GM12878 (cell line): ENCODE measurements around the gene ASAH2B. TPM values are rescaled to one million over a fixed set of nuclear protein-coding genes. Genes with fewer than 3 reads are reported as not detected.

Source experiments
- ATAC-seq: fragments of 200-7000 bp; cut with Tn5 transposase; 3 replicates; pipeline ENCODE4 v1.9.1; 2020; ENCODE audit warnings: mild to moderate bottlenecking, moderate library complexity
- BruUV-seq: library from RNA; stranded (reverse); fragments of 400-500 nt; replicated peaks from 2 replicates; lab custom pipeline; 2021; lab: Mats Ljungman, UMichigan
- CTCF ChIA-PET: fragments of 300-600 bp; sonication (Branson Sonifier 250); formaldehyde crosslinking; extraction: SDS; loops from one replicate; lab custom pipeline; 2021; ENCODE audit warnings: inconsistent platforms; lab: Yijun Ruan, JAX
- POLR2A ChIA-PET: fragments of 350-600 bp; formaldehyde crosslinking; extraction: SDS; loops from one replicate; lab custom pipeline; 2021; ENCODE audit warnings: inconsistent platforms; lab: Charles Lee
- RAD21 ChIA-PET: fragments of 300-600 bp; sonication (Branson Sonifier 250); formaldehyde crosslinking; loops from one replicate; lab custom pipeline; 2023; ENCODE audit warnings: antibody characterized with exemption; ENCODE audit not compliant: unreplicated experiment; lab: Charles Lee
- SMC1A ChIA-PET: fragments of 300-600 bp; sonication (Branson Sonifier 250); formaldehyde crosslinking; loops from one replicate; lab custom pipeline; 2023; ENCODE audit not compliant: unreplicated experiment, uncharacterized antibody; lab: Charles Lee
- DNase-seq: peaks from one replicate; pipeline ENCODE4 v3.0.0-alpha.2; 2011; ENCODE audit warnings: low read depth, low spot score
- FAIRE-seq: peaks from 3 replicates; lab custom pipeline; 2011; peaks lifted over from hg19 to GRCh38; lab: Jason Lieb, UNC
- H2AFZ ChIP-seq: 2 replicates; pipeline ENCODE4 v1.6.0; 2011; ENCODE audit warnings: low read depth, low read length, control low read depth; ENCODE audit not compliant: control insufficient read depth
- H3K27ac ChIP-seq: 2 replicates; pipeline ENCODE4 v1.5.1; 2011; ENCODE audit warnings: control low read depth; ENCODE audit not compliant: control insufficient read depth, insufficient read depth
- H3K27me3 ChIP-seq, 2 experiments: replicated peaks in 1 of 2; 2 replicates each; pipeline versions ENCODE4 v1.6.0 to v1.6.1; 2011; ENCODE audit warnings: low read length in 1 of 2; ENCODE audit not compliant: control insufficient read depth in 2 of 2, insufficient read depth in 2 of 2
- H3K36me3 ChIP-seq, 2 experiments: 2 replicates each; pipeline ENCODE4 v1.5.1; 2011; ENCODE audit warnings: low read length in 1 of 2; ENCODE audit not compliant: control insufficient read depth in 2 of 2, insufficient read depth in 2 of 2
- H3K4me1 ChIP-seq: 2 replicates; pipeline ENCODE4 v1.6.1; 2011; ENCODE audit warnings: mild to moderate bottlenecking, low read length, moderate library complexity, mixed read lengths; ENCODE audit not compliant: control insufficient read depth, insufficient read depth
- H3K4me2 ChIP-seq: 2 replicates; pipeline ENCODE4 v1.6.0; 2011; ENCODE audit warnings: control low read depth; ENCODE audit not compliant: control insufficient read depth, insufficient read depth
- H3K4me3 ChIP-seq: fragments of 200-600 bp; sonication (generic); 2 replicates; pipeline ENCODE4 v1.5.1; 2016
- H3K79me2 ChIP-seq: 2 replicates; pipeline ENCODE4 v1.6.0; 2011; ENCODE audit warnings: low read length; ENCODE audit not compliant: control insufficient read depth, insufficient read depth
- H3K9ac ChIP-seq: 2 replicates; pipeline ENCODE4 v1.8.0; 2011; ENCODE audit warnings: low read length, control low read depth, mixed read lengths; ENCODE audit not compliant: control insufficient read depth, insufficient read depth
- H3K9me3 ChIP-seq: replicated peaks from 3 replicates; pipeline ENCODE4 v1.5.1; 2011; ENCODE audit warnings: mild to moderate bottlenecking, low read length; ENCODE audit not compliant: control insufficient read depth, insufficient read depth
- H4K20me1 ChIP-seq: 2 replicates; pipeline ENCODE4 v1.6.0; 2011; ENCODE audit not compliant: control insufficient read depth, insufficient read depth
- CTCF ChIP-seq, 3 experiments: IDR thresholded peaks in 2 of 3; conservative IDR thresholded peaks in 1 of 3; 2 replicates each; pipeline ENCODE4 v1.5.1; 2011; ENCODE audit warnings: low read depth in 3 of 3, low read length in 3 of 3, mild to moderate bottlenecking in 3 of 3, control low read depth in 2 of 3, moderate library complexity in 2 of 3, inconsistent platforms in 1 of 3, mixed read lengths in 1 of 3; ENCODE audit not compliant: control insufficient read depth in 2 of 3, insufficient read depth in 1 of 3; ENCODE audit errors: extremely low read depth in 1 of 3
- HCFC1 ChIP-seq: fragments of 150-350 bp; IDR thresholded peaks from 2 replicates; pipeline ENCODE4 v1.6.1; 2014; ENCODE audit warnings: low read length
- RAD21 ChIP-seq: IDR thresholded peaks from 2 replicates; pipeline ENCODE4 v1.6.1; 2011; ENCODE audit warnings: mild to moderate bottlenecking, low read depth, low read length, moderate library complexity; ENCODE audit not compliant: insufficient read depth
- ZBTB40 ChIP-seq: fragments of 450-650 bp; IDR thresholded peaks from 2 replicates; pipeline ENCODE4 v1.6.1; 2016; ENCODE audit warnings: mild to moderate bottlenecking, moderate library complexity, borderline replicate concordance
- WGBS: methylation state at CpG from one replicate; pipeline ENCODE4 v1.1.6; 2016; ENCODE audit warnings: low lambda C conversion rate; ENCODE audit not compliant: insufficient replicate concordance, insufficient coverage; ENCODE audit errors: missing lambda C conversion rate; 5-methylcytosine and 5-hydroxymethylcytosine counted together
- in situ Hi-C: fragments of 300-500 bp; cut with MboI; formaldehyde crosslinking; loops from 9 replicates; pipeline ENCODE4 v1.14.3; 2018; ENCODE audit warnings: mixed read lengths
- intact Hi-C: fragments of 100-400 bp; cut with micrococcal nuclease; formaldehyde crosslinking; loops from one replicate; pipeline ENCODE4 v1.14.2; 2022; ENCODE audit not compliant: unreplicated experiment
- polyA plus RNA-seq, 11 experiments: library from polyadenylated mRNA; depleted of rRNA in 4 of 11; unstranded in 6 of 11; stranded (reverse) in 5 of 11; fragments of >200 nt; fragmentation: Nextera tagmentation in 4 of 11; fragmentation: Illumina TruSeq in 1 of 11; extraction: Ambion mirVana in 4 of 11; extraction: Trizol in 1 of 11; gene quantifications; 1 replicate in 1 of 11; 2 replicates in 10 of 11; pipeline versions ENCODE4 v1.2.1 to v1.2.3, GENCODE V29; 2011 to 2016; ENCODE audit warnings: inconsistent platforms in 2 of 11, missing spikeins in 2 of 11, low read depth in 1 of 11
- total RNA-seq, 4 experiments: library from RNA; depleted of rRNA in 3 of 4; stranded (reverse); fragments of >200 nt in 3 of 4; fragmentation: Illumina TruSeq in 1 of 4; extraction: Trizol in 1 of 4; gene quantifications; 2 replicates each; pipeline versions ENCODE4 v1.2.1 to v1.2.3, GENCODE V29; 2013 to 2021

Gene ASAH2B
- total and polyA plus RNA-seq, 10 of the 15 experiments (the other 5 are each of a cell fraction or from before 2014, with no cell fraction given) = 1.6 to 5.4 (median 3.0) TPM

GRCh38 chr10:50788951-50789945, 49.5 kb downstream of the ASAH2B start:
- TF ChIP-seq HCFC1 (no peak), RAD21 (peak; percentile 46), ZBTB40 (no peak), CTCF (IDR thresholded peaks at IDR 0.05 in 2 of 3, conservative IDR thresholded peaks at IDR 0.05 in 1 of 3; ENCODE audit: control insufficient read depth in 2 of 3, extremely low read depth in 1 of 3, insufficient read depth in 1 of 3, low read depth in 3 of 3, low read length in 3 of 3) (peak; percentile 17 to 40 (median 18); a peak in 4 of 6 replicates)
- H3K4me3 ChIP-seq = no peak overlapping the region
- ChIA-PET SMC1A (no interaction called here), POLR2A (no interaction called here), RAD21 (no interaction called here), CTCF (interaction anchor here (1.1 kb wide), 1 partner anchor 10 kb away, joined by 3 read pairs; no protein-coding TSS in a partner anchor)
- H3K9ac ChIP-seq = no peak overlapping the region
- FAIRE-seq (peak; percentile 27), DNase-seq (no peak), ATAC-seq (peak; percentile 62)
- no peaks in the 10 kb centered on the region for H3K4me1 ChIP-seq
- H4K20me1 ChIP-seq = no peaks in the 10 kb centered on the region
- H3K27me3 ChIP-seq = no peaks in the 10 kb centered on the region; a peak in 1 of 4 replicates
- WGBS = 7% methylated on average over 1 of the region's 1 CpG
- BruUV-seq = no TSS peak
- no peaks in the 10 kb centered on the region for H3K9me3 ChIP-seq
- H2AFZ ChIP-seq = no peak overlapping the region
- H3K79me2 ChIP-seq = no peaks in the 10 kb centered on the region
- H3K4me2 ChIP-seq = no peak overlapping the region
- in situ Hi-C loops = no loop called here
- intact Hi-C loops = loop anchor here (10.0 kb wide), 1 partner anchor 106 kb away; no protein-coding TSS in a partner anchor
- no peak overlapping the region for H3K27ac ChIP-seq
- H3K36me3 ChIP-seq = no peaks in the 10 kb centered on the region
